HG02981 (cell line): ENCODE data around the gene DRAM2.
"Not testable (repeated sequence)": the region's sequence is repeated elsewhere in the genome, so short reads cannot be mapped to it uniquely, and the experiment has no call there.

ENCODE experiments used
- ATAC-seq: cut with Tn5 transposase; IDR thresholded peaks from one replicate; pipeline ENCODE4 v1.9.1; 2021; ENCODE audit warnings: mild to moderate bottlenecking, moderate library complexity; ENCODE audit not compliant: unreplicated experiment

DRAM2 gene

DNA sequence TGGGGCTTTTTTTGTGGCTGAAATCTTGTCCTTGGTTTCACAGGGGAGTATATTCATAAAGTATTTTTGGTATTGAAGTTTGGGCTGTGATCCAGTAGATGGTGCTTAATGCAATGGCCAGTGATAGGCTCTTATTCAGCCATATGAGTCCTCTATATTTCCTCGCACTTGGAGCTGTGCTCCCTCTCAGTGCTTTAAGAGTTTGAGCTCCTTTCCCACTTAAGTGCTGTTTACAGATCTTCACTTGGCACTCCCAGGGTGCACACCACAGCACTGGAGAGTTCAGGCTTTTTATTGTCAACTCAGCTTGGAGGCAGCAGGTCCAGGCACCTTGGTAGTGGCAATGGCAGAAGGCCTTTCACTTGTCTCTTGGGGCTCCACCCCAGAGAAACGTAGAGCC, 54.9 kb downstream of the DRAM2 start:
- ATAC-seq: no peak

DNA sequence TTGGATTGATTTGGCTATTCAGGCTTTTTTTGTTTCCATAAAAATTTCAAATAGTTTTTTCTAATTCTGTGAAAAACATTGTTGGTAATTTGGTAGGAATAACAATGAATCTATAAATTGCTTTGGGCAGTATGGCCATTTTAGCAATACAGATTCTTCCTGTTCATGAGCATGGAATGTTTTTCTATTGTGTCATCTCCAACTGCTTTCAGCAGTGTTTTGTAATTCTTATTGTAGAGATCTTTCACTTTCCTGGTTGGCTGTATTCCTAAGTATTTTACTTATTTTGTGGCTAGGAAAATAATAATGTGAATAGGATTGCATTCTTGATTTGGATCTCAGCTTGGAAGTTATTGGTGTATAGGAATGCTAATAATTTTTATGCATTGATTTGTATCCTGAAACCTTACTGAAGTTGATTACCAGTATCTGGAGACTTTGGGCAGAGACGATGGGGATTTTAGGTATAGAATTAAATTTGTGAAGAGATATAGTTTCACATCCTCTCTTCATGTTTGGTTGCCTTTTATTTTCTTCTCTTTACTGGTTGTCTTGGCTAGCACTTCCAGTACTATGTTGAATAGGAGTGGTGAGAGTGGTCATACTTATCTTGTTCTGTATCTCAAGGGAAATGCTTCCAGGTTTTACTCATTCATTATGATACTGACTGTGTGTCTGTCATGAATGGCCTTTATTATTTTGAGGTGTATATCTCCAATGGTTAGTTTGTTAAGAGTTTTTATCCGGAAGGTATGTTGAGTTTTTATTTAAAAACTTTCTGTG, 57.3 kb downstream of the DRAM2 start:
- no peak for ATAC-seq

DNA sequence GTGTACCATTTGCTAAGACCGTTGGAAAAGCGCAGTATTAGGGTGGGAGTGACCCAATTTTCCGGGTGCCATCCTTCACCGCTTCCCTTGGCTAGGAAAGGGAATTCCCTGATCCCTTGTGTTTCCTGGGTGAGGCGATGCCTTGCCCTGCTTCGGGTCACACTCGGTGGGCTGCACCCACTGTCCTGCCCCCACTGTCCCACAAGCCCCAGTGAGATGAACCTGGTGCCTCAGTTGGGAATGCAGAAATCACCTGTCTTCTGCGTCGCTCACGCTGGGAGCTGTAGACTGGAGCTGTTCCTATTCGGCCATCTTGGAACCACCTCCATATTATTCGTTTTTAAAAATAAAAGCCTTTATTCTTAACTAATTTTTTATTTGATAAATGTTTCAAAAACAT, 60.6 kb downstream of the DRAM2 start:
- not testable (repeated sequence) for ATAC-seq

DNA sequence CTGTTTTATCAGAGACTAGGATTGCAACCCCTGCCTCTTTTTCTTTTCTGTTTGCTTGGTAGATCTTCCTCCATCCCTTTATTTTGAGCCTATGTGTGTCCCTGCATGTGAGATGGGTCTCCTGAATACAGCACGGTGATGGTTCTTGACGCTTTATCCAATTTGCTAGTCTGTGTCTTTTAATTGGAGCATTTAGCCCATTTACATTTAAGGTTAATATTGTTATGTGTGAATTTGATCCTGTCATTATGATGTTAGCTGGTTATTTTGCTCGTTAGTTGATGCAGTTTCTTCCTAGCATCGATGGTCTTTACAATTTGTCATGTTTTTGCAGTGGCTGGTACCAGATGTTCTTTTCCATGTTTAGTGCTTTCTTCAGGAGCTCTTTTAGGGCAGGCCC, 62.6 kb downstream of the DRAM2 start:
- ATAC-seq: not testable (repeated sequence)
